NCI-H748 (cell line): ENCODE data around the gene SHISA3.
"Not testable (repeated sequence)": the region's sequence is repeated elsewhere in the genome, so short reads cannot be mapped to it uniquely, and the experiment has no call there.

Source experiments
- DNase-seq: peaks from one replicate; lab custom pipeline; 2025; ENCODE audit not compliant: unreplicated experiment; lab: John Stamatoyannopoulos, UW

The SHISA3 gene

DNA sequence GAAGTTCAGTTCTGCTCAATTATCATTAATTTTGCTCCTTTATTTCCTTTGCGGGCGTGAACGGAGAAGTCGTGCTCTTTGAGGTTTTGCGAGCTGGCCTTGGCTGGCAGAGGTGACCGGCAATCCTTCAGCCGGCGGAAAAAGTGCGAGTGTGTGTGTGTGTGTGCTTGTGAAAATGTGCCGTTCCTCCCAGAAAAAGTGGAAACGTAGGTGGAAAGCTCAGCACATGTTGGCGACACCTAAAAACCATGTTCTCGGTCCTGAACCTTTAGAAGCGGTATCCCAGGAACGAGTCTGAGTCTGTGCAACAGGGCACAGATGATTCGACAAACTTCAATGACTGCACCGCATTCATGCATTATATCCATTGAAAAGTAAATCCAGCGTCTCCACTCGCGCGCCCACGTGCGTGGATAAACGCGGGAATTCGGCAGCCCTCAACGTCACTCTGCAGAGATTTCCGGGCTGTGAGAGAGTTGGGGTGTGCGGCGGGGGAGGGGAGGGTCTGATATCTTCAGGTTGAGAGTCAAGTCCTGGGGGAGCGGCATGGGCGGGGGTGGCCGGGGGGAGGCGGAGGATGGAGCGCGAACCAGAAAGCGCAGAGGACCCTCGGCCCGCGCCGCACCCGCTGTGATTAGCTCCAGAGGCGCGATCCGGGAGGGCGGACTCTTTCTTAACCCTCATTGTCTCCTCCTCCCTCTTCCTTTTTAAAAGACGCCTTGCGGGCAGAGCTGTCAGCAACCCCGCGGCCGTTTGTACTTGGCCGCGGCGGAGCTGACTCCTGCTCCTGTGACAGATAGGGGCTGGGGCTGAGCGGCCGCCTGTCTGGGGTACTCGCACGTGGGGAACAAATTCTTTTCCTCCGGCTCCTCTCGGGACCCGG, at the start of gene SHISA3:
SHISA3 (plus strand) TSS at position 737 of the 883 bp plus-strand sequence. CDS start 569 bp downstream, outside the sequence.
- DNase-seq, result peak; percentile 11

DNA sequence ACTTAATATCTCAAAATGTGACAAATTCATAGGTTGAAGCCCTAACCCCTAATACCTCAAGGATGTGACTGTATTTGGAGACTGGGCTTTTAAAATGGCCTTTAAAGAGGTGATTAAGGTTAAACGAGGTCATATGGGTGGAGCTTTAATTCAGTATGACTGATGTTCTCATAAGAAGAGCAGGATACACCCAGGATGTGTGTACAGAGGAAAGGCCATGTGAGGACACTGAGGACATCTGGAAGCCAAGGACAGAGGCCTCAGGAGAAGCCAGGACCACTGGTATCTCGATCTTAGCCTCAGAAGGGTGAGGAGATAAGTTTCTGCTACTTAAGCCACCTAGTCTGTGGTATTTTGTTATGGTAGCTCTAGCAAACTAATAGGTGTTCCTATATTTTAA, 49.0 kb upstream of the SHISA3 start:
- DNase-seq, result no peak

DNA sequence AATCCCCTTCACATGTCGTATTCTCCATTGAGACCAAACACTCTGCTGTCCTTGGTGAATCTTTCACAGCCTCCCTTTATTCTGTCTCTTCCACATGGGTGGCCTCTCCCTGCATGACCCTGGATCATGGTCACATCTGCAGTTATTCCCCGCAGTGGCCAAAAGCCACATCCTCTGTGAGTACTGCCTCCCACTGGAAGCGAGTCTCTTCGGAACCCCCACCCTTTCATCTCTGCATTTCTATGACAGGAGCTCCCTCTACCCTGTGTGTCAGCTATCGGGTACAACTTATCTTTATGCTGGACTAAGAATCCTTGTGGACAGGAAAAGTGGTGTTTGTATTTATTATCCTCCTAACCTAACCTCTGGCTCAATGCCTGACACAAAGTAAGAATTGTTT, 48.6 kb upstream of the SHISA3 start:
- no peak for DNase-seq

DNA sequence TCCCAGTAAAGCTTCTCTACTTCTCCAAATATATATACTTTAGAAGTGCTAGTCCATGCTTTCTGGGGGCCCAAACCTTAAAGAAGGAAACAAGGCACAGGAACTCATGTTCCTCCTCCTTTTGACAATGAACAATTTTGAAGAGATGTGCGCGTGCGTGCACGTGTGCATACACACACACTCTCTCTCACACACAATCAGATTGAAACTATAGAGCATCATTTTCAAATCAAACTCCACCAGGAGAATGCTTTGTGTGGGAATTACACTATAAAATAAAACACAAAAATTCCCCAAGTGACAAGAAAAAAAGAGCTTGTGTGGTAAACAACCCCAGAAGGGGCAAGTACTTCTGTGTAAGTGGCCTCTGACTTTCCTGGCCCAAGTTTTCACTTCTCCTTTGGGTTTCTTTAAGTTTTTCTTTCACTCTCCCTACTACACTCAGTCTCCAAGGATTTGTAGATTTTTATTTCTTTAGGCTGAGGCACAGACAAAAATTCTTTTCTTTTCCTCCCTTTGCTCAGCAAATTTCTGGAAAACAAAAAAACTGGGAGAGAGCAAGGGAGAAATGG, 46.6 kb upstream of the SHISA3 start:
- no peak for DNase-seq

DNA sequence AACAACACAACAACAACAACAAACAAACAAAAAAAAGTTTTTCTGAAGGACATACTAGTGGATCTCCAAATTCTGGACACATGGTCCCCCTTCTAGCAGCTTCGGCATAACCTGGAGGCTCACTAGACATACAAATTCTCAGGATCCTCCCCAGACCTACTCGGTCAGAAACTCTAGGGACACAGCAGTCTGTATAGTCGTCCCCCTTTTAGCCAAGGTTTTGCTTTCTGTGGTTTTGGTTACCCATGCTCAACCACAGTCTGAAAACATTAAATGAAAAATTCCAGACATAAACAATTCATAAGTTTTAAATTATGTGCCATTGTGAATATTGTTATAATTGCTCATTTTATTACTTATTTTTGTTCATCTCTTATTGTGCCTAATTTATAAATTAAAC, 45.2 kb upstream of the SHISA3 start:
- no peak for DNase-seq

DNA sequence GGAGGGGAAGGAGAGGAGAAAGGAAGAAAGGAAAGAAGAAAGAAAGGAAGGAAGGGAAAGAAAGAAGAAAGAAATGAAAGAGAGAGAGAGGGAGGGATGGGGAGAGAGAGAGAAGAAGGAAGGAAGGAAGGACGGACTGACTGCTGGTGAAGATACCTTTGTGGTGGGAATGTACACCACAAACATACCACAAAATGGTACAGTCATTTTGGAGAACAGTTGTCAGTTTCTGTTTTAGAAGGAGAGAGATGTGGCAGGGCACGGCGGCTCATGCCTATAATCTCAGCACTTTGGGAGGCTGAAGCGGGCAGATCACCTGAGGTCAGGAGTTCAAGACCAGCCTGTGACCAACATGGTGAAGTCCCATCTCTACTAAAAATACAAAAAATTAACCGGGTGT, 40.0 kb upstream of the SHISA3 start:
- DNase-seq, result no peak

DNA sequence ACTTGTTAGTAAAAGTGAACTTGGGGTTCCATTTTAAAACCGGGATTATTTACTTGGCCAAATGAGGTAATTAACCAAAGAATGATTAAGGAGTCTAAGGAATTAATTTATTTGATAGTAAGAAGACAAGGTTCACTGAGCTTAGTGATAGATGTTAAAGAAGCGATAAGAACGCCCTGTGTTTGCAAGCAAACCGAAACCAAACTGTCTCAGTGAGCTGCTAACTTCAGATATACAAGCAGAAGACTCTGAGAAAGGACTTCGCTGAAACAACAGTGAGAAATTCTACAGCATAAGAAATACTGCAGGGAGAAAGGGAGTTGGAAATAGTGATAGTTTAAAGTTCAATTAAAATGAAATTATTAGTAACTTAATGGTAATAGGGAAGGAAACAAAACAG, 37.6 kb upstream of the SHISA3 start:
- DNase-seq, result no peak

DNA sequence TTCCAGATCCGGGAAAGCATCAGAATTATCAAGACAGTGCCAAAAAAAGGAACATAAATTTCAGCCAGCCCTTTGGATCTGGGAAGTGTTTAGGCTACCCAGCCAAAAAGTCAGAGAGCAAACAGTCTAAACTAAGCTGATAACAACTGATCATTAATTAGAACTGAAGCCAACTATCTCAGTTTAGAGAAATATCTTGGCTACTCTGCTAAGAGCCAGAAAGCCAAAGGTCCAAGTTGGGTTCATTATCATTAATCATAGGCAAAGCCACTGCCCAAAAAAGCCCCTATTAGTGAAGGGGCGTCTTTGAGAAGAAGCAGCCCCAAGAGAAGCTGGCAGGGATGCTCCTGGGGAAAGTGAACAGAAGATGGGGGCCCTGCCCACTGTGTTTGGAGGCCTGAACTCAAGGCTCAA, 37.0 kb upstream of the SHISA3 start:
- DNase-seq, result no peak

DNA sequence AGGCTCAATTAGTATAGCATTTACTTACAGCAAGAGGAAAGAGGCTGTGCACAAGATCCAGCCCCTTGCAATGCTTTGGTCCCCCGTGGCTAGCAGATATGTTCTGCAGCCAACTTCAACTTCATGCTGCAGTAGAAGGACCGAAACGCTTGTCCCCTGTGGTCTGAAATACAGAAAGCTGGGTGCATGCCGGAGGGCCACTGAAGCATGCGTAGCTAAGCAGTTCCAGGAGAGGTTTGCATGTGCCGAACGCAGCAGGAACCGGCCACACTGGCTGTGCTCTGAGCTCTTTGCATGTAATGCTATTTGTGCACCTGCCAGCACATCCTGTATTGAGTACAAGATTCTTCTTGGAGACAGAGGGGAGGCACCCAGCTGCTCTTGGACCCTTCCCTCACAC, 35.8 kb upstream of the SHISA3 start:
- no peak for DNase-seq

DNA sequence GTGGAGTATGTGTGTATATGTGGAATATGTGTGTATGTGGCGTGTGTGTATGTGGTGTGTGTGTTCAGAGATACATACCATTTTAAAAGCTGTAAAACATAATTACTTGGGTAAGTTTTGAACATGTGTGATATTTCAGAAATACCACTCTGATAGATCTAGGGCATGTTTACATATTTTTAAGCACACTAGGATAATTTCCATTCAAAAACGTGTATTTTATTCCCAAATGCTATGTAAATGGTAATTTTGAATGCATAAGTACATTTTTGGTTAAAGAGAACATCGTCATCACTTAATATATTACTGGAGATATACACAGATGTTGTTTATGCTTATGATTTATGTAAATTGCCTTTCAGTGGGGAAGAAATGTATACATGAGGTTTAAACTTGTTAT, 34.7 kb upstream of the SHISA3 start:
- no peak for DNase-seq

DNA sequence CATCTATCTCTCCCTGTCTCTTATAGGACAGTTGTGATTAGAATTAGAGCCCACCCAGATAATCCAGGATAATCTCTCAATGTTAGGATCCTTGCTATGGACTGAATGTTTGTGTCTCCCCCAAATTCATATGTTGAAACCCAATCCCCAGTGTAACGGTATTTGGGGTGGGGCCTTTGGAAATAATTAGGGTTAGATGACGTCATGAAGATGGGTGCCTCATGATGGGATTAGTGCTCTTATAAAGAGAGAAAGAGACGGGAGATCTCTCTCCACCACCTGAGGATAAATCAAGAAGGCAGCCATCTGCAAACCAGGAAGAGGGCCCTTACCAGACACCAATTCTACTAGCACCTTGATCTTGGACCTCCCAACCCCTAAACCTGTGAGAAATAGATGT, 33.7 kb upstream of the SHISA3 start:
- no peak for DNase-seq

DNA sequence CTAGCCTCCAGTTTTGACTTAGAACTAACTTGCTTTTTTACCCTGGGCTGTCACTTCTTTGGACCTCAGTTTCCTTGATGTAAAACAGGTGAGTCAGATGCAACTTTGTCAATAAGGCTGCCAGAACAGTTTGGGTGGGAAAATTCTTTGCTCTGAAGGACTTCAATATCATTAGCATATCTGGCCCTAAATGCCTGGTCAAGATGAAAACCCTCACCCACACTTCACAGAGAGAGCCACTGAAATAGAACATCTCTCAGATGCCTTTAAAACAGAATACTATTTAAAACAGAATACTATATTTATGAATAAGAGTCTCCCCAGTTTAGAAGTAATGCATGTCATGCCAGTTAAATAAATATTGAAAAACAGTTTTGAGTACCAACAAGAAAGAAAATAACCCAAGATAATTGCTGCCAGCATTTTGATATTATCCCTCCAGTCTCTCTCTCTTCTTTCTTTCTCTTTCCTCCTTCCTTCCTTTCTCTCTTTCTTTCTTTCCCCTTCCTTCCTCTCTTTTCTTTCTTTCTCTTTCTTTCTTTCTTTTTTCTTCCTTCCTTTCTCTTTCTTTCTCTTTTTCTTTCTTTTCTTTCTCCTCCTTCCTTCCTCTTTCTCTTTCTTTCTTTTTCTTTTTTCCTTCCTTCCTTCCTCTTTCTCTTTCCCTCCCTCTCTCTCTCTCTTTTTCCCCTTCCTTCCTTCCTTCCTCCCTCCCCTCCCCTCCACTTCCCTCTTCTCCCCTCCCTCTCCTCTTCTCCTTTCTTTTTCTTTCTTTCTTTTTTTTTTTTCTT, 32.8 kb upstream of the SHISA3 start:
- DNase-seq, result no peak

DNA sequence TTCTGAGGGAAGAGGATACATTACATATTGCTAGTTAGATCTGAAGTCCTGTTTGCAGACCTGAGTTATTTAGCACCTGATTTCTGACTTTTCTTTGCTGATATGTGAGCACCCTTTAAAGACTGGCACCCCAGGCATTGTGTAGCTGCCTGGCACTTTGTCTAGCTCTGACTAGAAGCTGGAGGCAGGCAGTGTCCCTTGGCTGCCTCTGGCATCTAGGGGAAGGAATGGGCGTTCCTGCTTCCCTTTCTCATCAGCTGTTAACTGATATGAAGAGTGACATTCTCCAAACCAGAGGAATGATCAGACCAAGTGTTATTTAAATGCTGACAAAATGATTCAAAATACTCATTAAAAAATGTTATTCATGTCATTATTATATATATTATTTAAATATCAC, 30.3 kb upstream of the SHISA3 start:
- no peak for DNase-seq

DNA sequence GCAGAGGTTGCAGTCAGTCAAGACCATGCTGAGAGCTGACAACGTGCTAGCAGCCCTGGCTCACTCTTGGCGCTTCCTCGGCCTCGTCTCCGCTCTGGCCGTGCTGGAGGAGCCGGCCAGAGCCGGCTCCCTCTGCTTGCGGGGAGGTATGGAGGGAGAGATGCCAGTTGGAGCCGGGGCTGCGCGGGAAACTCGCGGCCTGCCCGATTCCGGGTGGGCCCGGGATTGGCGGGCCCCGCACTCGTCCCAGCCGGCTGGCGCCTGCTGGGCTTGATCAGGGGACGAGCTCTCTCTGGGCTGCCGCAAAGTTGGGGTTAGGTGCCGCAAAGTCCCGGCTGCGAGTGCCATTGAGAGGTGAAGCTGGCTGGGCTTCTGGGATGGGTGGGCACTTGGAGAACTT, 27.8 kb upstream of the SHISA3 start:
- DNase-seq, result no peak

DNA sequence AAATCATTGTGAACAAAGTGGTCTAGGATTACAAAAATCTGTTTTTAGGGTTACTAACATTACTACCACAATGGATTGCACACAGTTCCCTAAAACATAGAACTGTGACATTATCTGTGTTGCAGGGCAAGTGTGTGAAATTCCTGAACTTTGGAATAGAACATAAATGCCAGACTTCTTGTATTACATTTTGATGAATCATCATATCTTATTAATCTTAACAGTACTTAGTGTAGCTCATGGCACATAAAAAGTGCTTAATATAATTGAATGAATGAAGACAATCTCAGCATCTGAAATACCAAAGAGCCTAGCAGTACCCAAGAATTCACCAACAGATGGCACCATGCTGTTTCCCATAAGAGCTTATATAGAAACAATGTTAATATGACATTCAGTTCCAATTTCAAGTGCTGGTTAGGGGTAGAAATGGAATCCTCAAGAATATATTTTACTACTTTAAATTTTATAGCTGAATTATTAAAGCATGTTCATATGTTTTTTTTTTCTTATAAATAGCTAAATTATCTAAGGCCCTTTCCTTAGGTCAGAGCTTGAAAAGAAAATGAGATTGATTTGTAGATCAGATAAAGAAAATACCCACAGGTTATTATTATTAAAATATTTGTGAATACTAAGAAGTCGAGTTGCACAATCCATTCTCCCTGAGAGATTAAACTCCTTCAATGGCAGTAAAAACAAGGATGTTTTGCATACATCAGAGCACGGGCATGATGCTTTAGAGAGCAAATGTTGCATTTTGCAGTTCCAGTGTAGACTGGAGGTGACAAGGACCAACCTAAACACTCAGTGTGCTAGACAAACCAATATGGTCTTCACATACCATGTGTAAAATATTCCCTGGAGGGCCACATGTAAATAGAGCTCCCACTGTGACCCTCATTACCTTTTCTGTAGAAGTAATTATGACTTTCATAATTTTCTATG, 25.7 kb upstream of the SHISA3 start:
- peak; percentile 22 for DNase-seq

DNA sequence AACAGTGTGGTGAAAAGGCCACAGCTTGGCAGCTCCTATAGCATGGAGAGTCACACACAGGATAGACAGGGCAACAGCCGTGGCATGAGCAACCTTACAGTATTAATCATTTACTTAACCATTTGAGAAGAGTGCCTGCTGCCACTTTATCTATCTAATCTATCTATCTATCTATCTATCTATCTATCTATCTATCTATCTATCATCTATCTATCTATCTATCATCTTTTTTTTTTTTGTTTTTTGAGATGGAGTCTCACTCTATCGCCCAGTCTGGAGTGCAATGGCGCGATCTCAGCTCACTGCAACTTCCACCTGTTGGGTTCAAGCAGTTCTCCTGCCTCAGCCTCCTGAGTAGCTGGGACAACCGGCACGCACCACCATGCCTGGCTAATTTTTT, 25.0 kb upstream of the SHISA3 start:
- DNase-seq, result not testable (repeated sequence)

DNA sequence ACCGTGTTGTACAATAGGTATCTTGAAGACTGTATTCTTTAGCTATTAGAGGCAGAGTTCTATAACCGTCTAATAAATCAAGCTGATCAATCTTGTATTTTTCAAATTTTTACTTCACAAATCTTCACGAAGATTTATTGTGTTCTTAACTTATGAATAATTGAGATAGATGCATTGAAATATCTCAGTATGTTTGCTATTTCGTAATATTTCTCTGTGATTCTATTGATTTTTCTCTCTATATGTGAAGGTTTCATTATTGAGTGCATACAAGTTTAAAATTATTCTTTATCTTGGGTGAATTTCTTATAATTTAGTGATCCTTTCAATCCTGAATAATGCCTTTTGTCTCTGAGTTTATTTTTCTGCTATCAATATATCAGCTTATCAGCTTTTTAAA, 19.8 kb upstream of the SHISA3 start:
- no peak for DNase-seq

DNA sequence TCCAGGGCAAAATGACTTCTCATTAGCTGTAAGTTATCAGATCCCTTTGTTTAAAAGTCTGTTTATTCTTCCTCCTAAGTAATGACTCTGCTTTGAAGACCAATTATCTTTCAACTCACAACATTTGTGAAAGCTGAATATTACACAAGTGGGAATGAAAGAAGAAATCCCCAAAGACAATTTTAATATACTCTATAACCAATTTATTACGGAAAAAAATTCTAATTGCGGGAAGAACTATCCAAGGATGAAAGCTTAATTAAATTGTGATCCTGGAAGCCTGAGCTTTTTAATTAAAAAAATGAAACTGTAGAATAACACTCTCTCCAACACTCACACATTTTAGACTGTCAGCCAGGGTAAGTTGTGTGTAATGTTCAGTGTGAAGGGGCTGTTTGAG, 15.6 kb upstream of the SHISA3 start:
- DNase-seq, result no peak

DNA sequence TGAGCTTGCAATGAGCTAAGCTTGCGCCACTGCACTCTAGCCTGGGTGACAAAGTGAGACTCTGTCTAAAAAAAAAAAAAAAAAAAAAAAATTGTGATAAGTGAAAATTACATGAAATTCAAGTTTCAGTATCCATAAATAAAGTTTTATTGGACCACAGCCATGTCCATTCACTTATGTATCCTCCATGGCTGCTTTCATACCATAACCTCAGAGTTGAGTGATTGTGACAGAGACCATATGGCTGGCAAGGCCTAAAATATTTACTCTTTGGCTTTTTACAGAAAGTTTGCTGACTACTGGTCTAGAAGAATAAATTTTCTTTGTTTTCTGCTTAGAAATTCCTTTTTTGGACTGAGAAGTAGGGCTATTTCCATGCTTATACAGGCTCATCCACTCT, 11.8 kb upstream of the SHISA3 start:
- DNase-seq, result no peak

DNA sequence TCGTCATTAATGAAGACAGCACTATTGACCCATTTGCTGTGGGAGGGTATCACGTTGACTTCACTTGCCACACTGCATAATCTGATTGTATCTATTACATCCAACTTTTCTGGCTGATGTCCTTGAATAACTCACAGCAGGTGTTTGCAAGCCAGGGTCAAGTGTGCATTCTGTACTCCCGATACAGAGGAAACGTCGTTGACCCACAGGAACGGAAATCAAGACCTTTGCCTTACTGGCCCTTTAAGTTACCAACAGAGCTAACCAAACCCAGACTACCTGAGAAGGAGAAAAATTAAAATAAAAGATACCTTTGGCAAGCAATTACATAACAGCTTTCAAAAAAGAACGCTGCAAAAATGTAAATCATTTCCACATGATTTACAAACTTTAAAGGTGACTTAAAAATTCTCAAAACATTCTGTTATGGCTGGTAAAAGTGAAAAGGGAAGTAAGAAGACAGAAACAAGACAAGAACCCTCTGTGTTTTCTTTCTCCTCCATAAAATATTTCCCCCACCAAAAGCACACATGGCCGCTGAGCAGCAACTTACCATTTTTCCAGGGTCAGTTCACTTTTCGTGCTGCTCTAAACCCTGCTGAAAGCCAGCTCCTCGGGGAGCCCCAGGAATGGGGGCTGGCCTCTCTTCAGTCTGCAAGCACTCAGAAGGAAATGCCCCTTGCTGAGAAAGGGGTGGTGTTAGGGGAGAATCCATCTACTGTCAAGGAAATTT, 6.5 kb upstream of the SHISA3 start:
- peak; percentile 3 for DNase-seq
